HEK293 (cell line): Measurements from ENCODE around the gene GRHL3.
A peak's percentile ranks its signal among the peaks of the same experiment; 100 is the strongest.

Experiments used
- CTCF ChIA-PET: fragments of 350-600 bp; formaldehyde crosslinking; extraction: SDS; loops from one replicate; lab custom pipeline; 2021; ENCODE audit warnings: antibody characterized with exemption; lab: Yijun Ruan, JAX
- POLR2A ChIA-PET: fragments of 300-600 bp; formaldehyde crosslinking; extraction: SDS; loops from one replicate; lab custom pipeline; 2020; ENCODE audit warnings: antibody characterized with exemption, inconsistent platforms; lab: Yijun Ruan, JAX
- H3K27ac ChIP-seq: fragments of 200-500 bp; sonication (Bioruptor generic); 2 replicates; pipeline ENCODE4 v1.5.1; 2014; ENCODE audit warnings: low read depth, low read length, control low read depth, inconsistent platforms; ENCODE audit errors: extremely low read depth
- H3K36me3 ChIP-seq, 2 experiments: fragments of 200-500 bp in 1 of 2; sonication (Bioruptor generic) in 1 of 2; 1 replicate in 1 of 2; 2 replicates in 1 of 2; pipeline ENCODE4 v1.5.1; 2014 to 2017; ENCODE audit warnings: inconsistent platforms in 2 of 2, low read length in 2 of 2; ENCODE audit not compliant: control insufficient read depth in 2 of 2, insufficient read depth in 1 of 2
- H3K4me1 ChIP-seq: fragments of 200-500 bp; sonication (Bioruptor generic); 2 replicates; pipeline ENCODE4 v1.5.1; 2014; ENCODE audit warnings: mild to moderate bottlenecking, low read length, inconsistent platforms; ENCODE audit not compliant: control insufficient read depth, insufficient read depth
- H3K4me3 ChIP-seq: 2 replicates; pipeline ENCODE4 v1.5.1; 2011; ENCODE audit warnings: low read depth, mild to moderate bottlenecking, control low read depth, low read length, moderate library complexity
- H3K9me3 ChIP-seq: fragments of 200-500 bp; sonication (Bioruptor generic); 2 replicates; pipeline ENCODE4 v1.5.1; 2014; ENCODE audit warnings: low read depth, low read length, inconsistent platforms; ENCODE audit not compliant: control insufficient read depth, insufficient read depth
- BCL11A ChIP-seq: fragments of 450-650 bp; formaldehyde crosslinking; IDR thresholded peaks from 2 replicates; pipeline ENCODE4 v1.5.1; 2016; ENCODE audit warnings: low read depth, missing biosample characterization, missing genetic modification characterization
- GLI4 ChIP-seq: fragments of 450-650 bp; formaldehyde crosslinking; IDR thresholded peaks from 2 replicates; pipeline ENCODE4 v1.5.1; 2016; ENCODE audit warnings: missing biosample characterization, missing genetic modification characterization
- GLIS1 ChIP-seq: fragments of 450-650 bp; formaldehyde crosslinking; IDR thresholded peaks from 2 replicates; pipeline ENCODE4 v1.5.1; 2016; ENCODE audit warnings: missing biosample characterization, missing genetic modification characterization
- HOXC10 ChIP-seq: sonication (generic); formaldehyde crosslinking; IDR thresholded peaks from 2 replicates; pipeline ENCODE4 v1.8.1; 2023; ENCODE audit warnings: mild to moderate bottlenecking, missing genetic modification reagents
- OVOL3 ChIP-seq: fragments of 450-650 bp; formaldehyde crosslinking; IDR thresholded peaks from 2 replicates; pipeline ENCODE4 v1.5.1; 2016; ENCODE audit warnings: missing biosample characterization, missing genetic modification characterization
- PATZ1 ChIP-seq: fragments of 450-650 bp; formaldehyde crosslinking; IDR thresholded peaks from 2 replicates; pipeline ENCODE4 v1.5.1; 2016; ENCODE audit warnings: missing biosample characterization, missing genetic modification characterization
- PRDM1 ChIP-seq: fragments of 450-650 bp; formaldehyde crosslinking; IDR thresholded peaks from 2 replicates; pipeline ENCODE4; 2016; ENCODE audit warnings: missing biosample characterization, missing genetic modification characterization
- ZBTB1 ChIP-seq: fragments of 450-650 bp; formaldehyde crosslinking; IDR thresholded peaks from 2 replicates; pipeline ENCODE4 v1.5.1; 2016; ENCODE audit warnings: missing biosample characterization, missing genetic modification characterization
- ZBTB8A ChIP-seq: fragments of 450-650 bp; formaldehyde crosslinking; IDR thresholded peaks from 2 replicates; pipeline ENCODE4 v1.5.1; 2016; ENCODE audit warnings: missing biosample characterization, missing genetic modification characterization
- ZFP3 ChIP-seq: fragments of 450-650 bp; formaldehyde crosslinking; IDR thresholded peaks from 2 replicates; pipeline ENCODE4 v1.5.1; 2016; ENCODE audit warnings: low read depth, missing biosample characterization, missing genetic modification characterization
- ZIC2 ChIP-seq: fragments of 450-650 bp; formaldehyde crosslinking; IDR thresholded peaks from 2 replicates; pipeline ENCODE4 v1.5.1; 2016; ENCODE audit warnings: missing biosample characterization, missing genetic modification characterization
- ZNF169 ChIP-seq: fragments of 450-650 bp; formaldehyde crosslinking; IDR thresholded peaks from 2 replicates; pipeline ENCODE4 v1.5.1; 2016; ENCODE audit warnings: missing biosample characterization, missing genetic modification characterization
- ZNF2 ChIP-seq: fragments of 450-650 bp; formaldehyde crosslinking; IDR thresholded peaks from 2 replicates; pipeline ENCODE4 v1.5.1; 2016; ENCODE audit warnings: missing biosample characterization, missing genetic modification characterization
- ZNF24 ChIP-seq: fragments of 450-650 bp; formaldehyde crosslinking; IDR thresholded peaks from 2 replicates; pipeline ENCODE4 v1.5.1; 2016; ENCODE audit warnings: missing biosample characterization, missing genetic modification characterization
- ZNF391 ChIP-seq: fragments of 450-650 bp; formaldehyde crosslinking; IDR thresholded peaks from 2 replicates; pipeline ENCODE4 v1.5.1; 2016; ENCODE audit warnings: low read depth, missing biosample characterization, missing genetic modification characterization, borderline replicate concordance
- ZNF501 ChIP-seq: fragments of 450-650 bp; formaldehyde crosslinking; IDR thresholded peaks from 2 replicates; pipeline ENCODE4 v1.5.1; 2016; ENCODE audit warnings: missing biosample characterization, missing genetic modification characterization
- ZNF510 ChIP-seq: fragments of 450-650 bp; formaldehyde crosslinking; IDR thresholded peaks from 2 replicates; pipeline ENCODE4 v1.5.1; 2018; ENCODE audit warnings: mild to moderate bottlenecking, missing genetic modification characterization, missing biosample characterization; ENCODE audit not compliant: insufficient replicate concordance
- ZNF544 ChIP-seq: fragments of 450-650 bp; formaldehyde crosslinking; IDR thresholded peaks from 2 replicates; pipeline ENCODE4 v1.5.0; 2017; ENCODE audit warnings: missing biosample characterization, missing genetic modification characterization
- ZNF626 ChIP-seq: fragments of 450-650 bp; sonication (Bioruptor Pico); formaldehyde crosslinking; IDR thresholded peaks from 2 replicates; pipeline ENCODE4 v1.5.1; 2018; ENCODE audit warnings: missing biosample characterization, missing genetic modification characterization, inconsistent platforms
- ZNF629 ChIP-seq: fragments of 450-650 bp; formaldehyde crosslinking; IDR thresholded peaks from 2 replicates; pipeline ENCODE4 v1.5.1; 2017; ENCODE audit warnings: missing biosample characterization, missing genetic modification characterization
- ZNF660 ChIP-seq: fragments of 450-650 bp; IDR thresholded peaks from 2 replicates; pipeline ENCODE4 v1.5.1; 2018; ENCODE audit warnings: missing biosample characterization, mild to moderate bottlenecking, missing genetic modification characterization
- ZSCAN16 ChIP-seq: fragments of 450-650 bp; formaldehyde crosslinking; IDR thresholded peaks from 2 replicates; pipeline ENCODE4 v1.5.1; 2016; ENCODE audit warnings: missing biosample characterization, missing genetic modification characterization
- TF ChIP-seq, protein P1 (sequence below): fragments of 450-650 bp; formaldehyde crosslinking; IDR thresholded peaks from 2 replicates; pipeline ENCODE4 v1.5.1; 2016; ENCODE audit warnings: missing biosample characterization, missing genetic modification characterization

The GRHL3 gene

DNA sequence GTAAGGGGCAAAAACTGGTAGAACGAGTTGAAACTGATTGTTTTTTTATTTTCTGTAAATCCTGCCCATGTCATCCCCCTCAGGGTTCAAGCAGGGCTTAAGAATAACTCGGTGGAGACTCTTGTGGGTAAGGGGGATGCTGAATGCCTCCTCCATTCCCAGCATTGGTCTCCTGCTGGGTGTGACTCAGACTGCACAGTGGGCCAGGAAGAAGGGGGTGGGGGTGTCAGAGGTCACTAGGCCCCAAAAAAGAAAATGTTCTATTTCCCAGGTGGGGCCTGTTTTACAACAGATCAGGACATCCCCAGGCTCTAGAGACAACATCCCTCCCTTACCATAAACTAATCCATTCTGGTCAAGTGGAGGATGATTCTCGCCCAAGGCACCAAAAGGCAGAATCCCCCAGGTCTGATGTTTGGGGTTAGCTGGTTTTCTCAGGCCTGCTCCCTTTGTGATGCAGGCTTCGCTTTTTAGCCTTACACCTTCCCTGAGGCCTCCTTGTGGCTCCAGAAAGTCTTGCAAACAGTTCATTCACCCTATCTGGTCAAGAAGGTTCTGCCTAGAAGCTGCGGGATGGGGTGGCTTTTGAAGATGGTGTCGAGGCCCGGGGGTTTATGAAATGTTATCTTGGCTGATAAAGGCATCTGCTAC lies 10.7 kb upstream of the GRHL3 start:
- no peak overlapping the region for H3K27ac ChIP-seq
- H3K4me1 ChIP-seq: no peaks in the 10 kb centered on the region
- no peak for TF ChIP-seq ZBTB8A (tag by site-specific recombination)
- TF ChIP-seq BCL11A: no peak
- no peak for TF ChIP-seq ZBTB1
- TF ChIP-seq ZNF629 (tag by site-specific recombination): no peak
- no peak for TF ChIP-seq PATZ1 (tag by site-specific recombination)
- peak; percentile 50 for TF ChIP-seq ZIC2 (tag by site-specific recombination)
- TF ChIP-seq PRDM1: no peak
- peak; percentile 14; the same call in 1 of the 2 replicates for TF ChIP-seq GLIS1 (tag by site-specific recombination)
- TF ChIP-seq ZNF660 (tag by site-specific recombination): 0 out of 2 replicates have a peak, but pooled peaks have one; percentile 24
- no peak for TF ChIP-seq ZSCAN16 (tag by site-specific recombination)
- no peaks in the 10 kb centered on the region for H3K36me3 ChIP-seq
- no peak overlapping the region for H3K4me3 ChIP-seq
- ChIA-PET POLR2A (no interaction called here), CTCF (interaction anchor here (0.6 to 4.2 kb wide), 5 partner anchors 8 to 146 kb away, joined by 3 to 23 read pairs (median 3); no protein-coding TSS in a partner anchor)
- H3K9me3 ChIP-seq: no peaks in the 10 kb centered on the region

DNA sequence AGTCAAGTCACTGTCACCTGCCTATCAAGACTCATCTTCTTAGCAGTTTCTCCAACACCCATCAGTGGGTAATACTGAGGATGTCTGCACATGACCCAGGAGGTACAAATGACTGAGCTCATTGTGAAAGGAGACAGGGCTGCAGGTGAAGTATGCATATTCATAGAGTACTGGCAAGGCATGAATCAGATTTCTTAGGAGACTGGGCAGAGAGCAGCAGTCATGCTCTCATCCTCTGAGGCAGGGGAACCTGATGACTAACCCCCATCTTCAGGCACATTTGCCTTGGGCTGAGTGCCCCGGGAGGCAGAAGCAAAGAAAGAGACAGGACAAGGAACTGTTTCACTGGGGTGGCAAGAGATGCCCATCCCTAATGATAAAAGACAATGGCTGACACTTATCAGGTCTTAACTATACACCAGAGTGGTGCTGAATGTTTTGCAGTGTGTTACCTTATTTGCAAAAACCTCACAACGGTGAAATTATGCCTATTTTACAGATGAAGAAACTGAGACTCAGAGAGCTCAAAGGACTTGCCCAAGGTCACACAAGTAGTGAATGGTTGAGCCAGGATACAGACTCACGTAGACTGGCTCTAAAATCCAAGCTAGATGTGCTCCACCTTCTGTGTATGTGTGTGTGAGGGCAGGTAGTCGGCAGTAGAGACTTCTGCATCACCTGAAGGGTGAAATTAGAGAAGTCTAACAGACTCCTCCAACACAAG lies 9.2 kb upstream of the GRHL3 start:
- no peak overlapping the region for H3K4me3 ChIP-seq
- no peak overlapping the region for H3K27ac ChIP-seq
- H3K4me1 ChIP-seq: no peaks in the 10 kb centered on the region
- no peaks in the 10 kb centered on the region for H3K9me3 ChIP-seq
- ChIA-PET POLR2A (no interaction called here), CTCF (interaction anchor here (0.5 to 4.2 kb wide), 8 partner anchors 73 to 1609 kb away, joined by 3 to 23 read pairs (median 4); no protein-coding TSS in a partner anchor)
- H3K36me3 ChIP-seq: no peaks in the 10 kb centered on the region
- TF ChIP-seq ZNF510 (no peak), ZNF391 (tag by site-specific recombination) (no peak), ZNF501 (no peak), ZNF24 (tag by site-specific recombination) (no peak), ZFP3 (tag by site-specific recombination) (no peak), ZNF2 (tag by site-specific recombination) (no peak), ZNF169 (tag by site-specific recombination) (no peak), OVOL3 (tag by site-specific recombination) (no peak), ZNF626 (tag by site-specific recombination) (no peak), ZNF544 (tag by site-specific recombination) (no peak), GLI4 (tag by site-specific recombination) (no peak), HOXC10 (CRISPR knock-in tag) (no peak)
- TF ChIP-seq, protein P1, sequence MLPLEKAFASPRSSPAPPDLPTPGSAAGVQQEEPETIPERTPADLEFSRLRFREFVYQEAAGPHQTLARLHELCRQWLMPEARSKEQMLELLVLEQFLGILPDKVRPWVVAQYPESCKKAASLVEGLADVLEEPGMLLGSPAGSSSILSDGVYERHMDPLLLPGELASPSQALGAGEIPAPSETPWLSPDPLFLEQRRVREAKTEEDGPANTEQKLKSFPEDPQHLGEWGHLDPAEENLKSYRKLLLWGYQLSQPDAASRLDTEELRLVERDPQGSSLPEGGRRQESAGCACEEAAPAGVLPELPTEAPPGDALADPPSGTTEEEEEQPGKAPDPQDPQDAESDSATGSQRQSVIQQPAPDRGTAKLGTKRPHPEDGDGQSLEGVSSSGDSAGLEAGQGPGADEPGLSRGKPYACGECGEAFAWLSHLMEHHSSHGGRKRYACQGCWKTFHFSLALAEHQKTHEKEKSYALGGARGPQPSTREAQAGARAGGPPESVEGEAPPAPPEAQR: no peak
